ENCODE results near the gene SEC23IP. TPM values are rescaled to one million over a fixed set of nuclear protein-coding genes. Genes with fewer than 3 reads are reported as not detected.

The SEC23IP gene
- total RNA-seq, 1 donor from 2014 or later, result 75.6 TPM

GRCh38 chr10:119957451-119957850, 64.9 kb downstream of the SEC23IP start:
- H3K4me1 Mint-ChIP-seq (ENCODE audit: low read depth), result no peaks in the 10 kb centered on the region
- no peaks in the 10 kb centered on the region for H3K9me3 Mint-ChIP-seq (ENCODE audit: low read depth)
- no peak overlapping the region for H3K4me3 Mint-ChIP-seq (ENCODE audit: low read depth)
- TF ChIP-seq, protein P1, sequence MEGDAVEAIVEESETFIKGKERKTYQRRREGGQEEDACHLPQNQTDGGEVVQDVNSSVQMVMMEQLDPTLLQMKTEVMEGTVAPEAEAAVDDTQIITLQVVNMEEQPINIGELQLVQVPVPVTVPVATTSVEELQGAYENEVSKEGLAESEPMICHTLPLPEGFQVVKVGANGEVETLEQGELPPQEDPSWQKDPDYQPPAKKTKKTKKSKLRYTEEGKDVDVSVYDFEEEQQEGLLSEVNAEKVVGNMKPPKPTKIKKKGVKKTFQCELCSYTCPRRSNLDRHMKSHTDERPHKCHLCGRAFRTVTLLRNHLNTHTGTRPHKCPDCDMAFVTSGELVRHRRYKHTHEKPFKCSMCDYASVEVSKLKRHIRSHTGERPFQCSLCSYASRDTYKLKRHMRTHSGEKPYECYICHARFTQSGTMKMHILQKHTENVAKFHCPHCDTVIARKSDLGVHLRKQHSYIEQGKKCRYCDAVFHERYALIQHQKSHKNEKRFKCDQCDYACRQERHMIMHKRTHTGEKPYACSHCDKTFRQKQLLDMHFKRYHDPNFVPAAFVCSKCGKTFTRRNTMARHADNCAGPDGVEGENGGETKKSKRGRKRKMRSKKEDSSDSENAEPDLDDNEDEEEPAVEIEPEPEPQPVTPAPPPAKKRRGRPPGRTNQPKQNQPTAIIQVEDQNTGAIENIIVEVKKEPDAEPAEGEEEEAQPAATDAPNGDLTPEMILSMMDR (IDR thresholded peaks at IDR 0.05; ENCODE audit: unreplicated experiment), result no peak
- DNase-seq (ENCODE audit: low spot score, unreplicated experiment), result no peak
- H3K36me3 Mint-ChIP-seq (ENCODE audit: insufficient read depth), result no peaks in the 10 kb centered on the region
- no peaks in the 10 kb centered on the region for H3K27me3 Mint-ChIP-seq
- no peak overlapping the region for H3K27ac Mint-ChIP-seq

- TF ChIP-seq, protein P1 (IDR thresholded peaks at IDR 0.05; ENCODE audit: unreplicated experiment), result no peak
Observed at GRCh38 chr10:119962837-119963236, 70.3 kb downstream of the SEC23IP start.

GRCh38 chr10:119967066-119967465, 74.5 kb downstream of the SEC23IP start:
- no peaks in the 10 kb centered on the region for H3K36me3 Mint-ChIP-seq (ENCODE audit: insufficient read depth)
- H3K4me1 Mint-ChIP-seq (ENCODE audit: low read depth), result no peaks in the 10 kb centered on the region
- peaks cover 16% of the 10 kb centered on the region for H3K9me3 Mint-ChIP-seq (ENCODE audit: low read depth)
- TF ChIP-seq, protein P1 (IDR thresholded peaks at IDR 0.05; ENCODE audit: unreplicated experiment), result no peak
- H3K27ac Mint-ChIP-seq, result no peak overlapping the region
- H3K27me3 Mint-ChIP-seq, result no peaks in the 10 kb centered on the region
- no peak for DNase-seq (ENCODE audit: low spot score, unreplicated experiment)
- no peak overlapping the region for H3K4me3 Mint-ChIP-seq (ENCODE audit: low read depth)

More at GRCh38 chr10:119962837-119963236, 70.3 kb downstream of the SEC23IP start:
- Mint-ChIP-seq H3K9me3 (ENCODE audit: low read depth) (peaks cover 13% of the 10 kb centered on the region), H3K27me3 (no peaks in the 10 kb centered on the region), H3K4me3 (ENCODE audit: low read depth) (no peak overlapping the region), H3K4me1 (ENCODE audit: low read depth) (no peaks in the 10 kb centered on the region), H3K36me3 (ENCODE audit: insufficient read depth) (no peaks in the 10 kb centered on the region), H3K27ac (no peak overlapping the region)
- no peak for DNase-seq (ENCODE audit: low spot score, unreplicated experiment)

DNA sequence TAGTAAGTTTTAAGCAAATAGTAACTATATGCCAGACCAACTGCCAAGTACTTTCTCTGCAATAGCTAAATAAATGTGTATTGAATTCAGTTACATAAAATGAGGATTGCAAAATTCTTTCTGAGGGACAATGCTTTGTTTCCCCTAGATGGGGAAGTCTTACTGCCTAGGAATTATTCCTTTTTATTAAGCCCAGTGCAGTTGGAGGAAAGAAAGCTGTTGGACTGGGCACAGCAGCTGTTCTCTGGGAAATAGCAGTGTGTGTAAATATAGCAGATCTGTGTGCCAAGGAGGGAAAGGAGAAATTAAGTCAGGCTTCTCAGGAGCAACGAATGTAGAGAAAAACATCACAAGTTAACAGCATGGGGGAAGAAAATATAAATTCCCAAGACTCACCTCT, 77.1 kb downstream of the SEC23IP start:
- H3K27ac Mint-ChIP-seq, result no peak overlapping the region
- no peak overlapping the region for H3K4me3 Mint-ChIP-seq (ENCODE audit: low read depth)
- DNase-seq (ENCODE audit: low spot score, unreplicated experiment), result no peak
- no peaks in the 10 kb centered on the region for H3K4me1 Mint-ChIP-seq (ENCODE audit: low read depth)
- TF ChIP-seq, protein P1 (IDR thresholded peaks at IDR 0.05; ENCODE audit: unreplicated experiment), result no peak
- H3K27me3 Mint-ChIP-seq, result no peaks in the 10 kb centered on the region
- no peaks in the 10 kb centered on the region for H3K36me3 Mint-ChIP-seq (ENCODE audit: insufficient read depth)
- peaks cover 16% of the 10 kb centered on the region for H3K9me3 Mint-ChIP-seq (ENCODE audit: low read depth)

DNA sequence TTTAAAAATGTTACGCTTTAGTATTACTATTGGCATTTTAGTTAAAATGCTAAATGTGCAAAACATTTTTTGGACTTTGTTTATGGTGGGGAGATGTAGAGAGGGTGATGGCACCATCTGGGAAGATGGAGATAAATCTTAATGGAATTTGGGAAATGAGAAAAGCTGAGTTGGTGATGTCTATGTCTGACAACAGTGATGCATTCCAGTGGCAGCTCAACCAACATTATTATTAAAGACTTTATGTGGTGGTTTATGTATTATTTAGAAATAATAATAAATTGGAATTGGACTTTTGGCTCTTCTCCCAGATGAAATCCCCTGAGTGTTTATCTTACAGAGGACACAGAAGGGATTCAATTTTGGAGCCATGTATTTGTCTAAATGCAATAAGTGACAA, 77.6 kb downstream of the SEC23IP start:
- TF ChIP-seq, protein P1 (IDR thresholded peaks at IDR 0.05; ENCODE audit: unreplicated experiment), result no peak
- no peak for DNase-seq (ENCODE audit: low spot score, unreplicated experiment)
- Mint-ChIP-seq H3K27me3 (no peaks in the 10 kb centered on the region), H3K4me1 (ENCODE audit: low read depth) (no peaks in the 10 kb centered on the region), H3K36me3 (ENCODE audit: insufficient read depth) (no peaks in the 10 kb centered on the region), H3K27ac (no peak overlapping the region), H3K4me3 (ENCODE audit: low read depth) (no peak overlapping the region), H3K9me3 (ENCODE audit: low read depth) (peaks cover 16% of the 10 kb centered on the region)
